Vagina (tissue), 2 donors: ENCODE measurements around the gene EMILIN1.

Source experiments
- POLR2A ChIP-seq, 2 donors: fragments of 450-650 bp; IDR thresholded peaks; one replicate each; pipeline ENCODE4 v1.6.1; 2017; ENCODE audit warnings: antibody characterized with exemption in 2 of 2, mild to moderate bottlenecking in 2 of 2, moderate library complexity in 2 of 2
- TF ChIP-seq, protein P1 (sequence below), 3 experiments: fragments of 450-650 bp in 2 of 3; fragments of 200-600 bp in 1 of 3; sonication (generic) in 1 of 3; IDR thresholded peaks; one replicate each; pipeline ENCODE4 v1.5.1; 2017 to 2019; ENCODE audit warnings: antibody characterized with exemption in 3 of 3, mild to moderate bottlenecking in 2 of 3, moderate library complexity in 2 of 3

DNA sequence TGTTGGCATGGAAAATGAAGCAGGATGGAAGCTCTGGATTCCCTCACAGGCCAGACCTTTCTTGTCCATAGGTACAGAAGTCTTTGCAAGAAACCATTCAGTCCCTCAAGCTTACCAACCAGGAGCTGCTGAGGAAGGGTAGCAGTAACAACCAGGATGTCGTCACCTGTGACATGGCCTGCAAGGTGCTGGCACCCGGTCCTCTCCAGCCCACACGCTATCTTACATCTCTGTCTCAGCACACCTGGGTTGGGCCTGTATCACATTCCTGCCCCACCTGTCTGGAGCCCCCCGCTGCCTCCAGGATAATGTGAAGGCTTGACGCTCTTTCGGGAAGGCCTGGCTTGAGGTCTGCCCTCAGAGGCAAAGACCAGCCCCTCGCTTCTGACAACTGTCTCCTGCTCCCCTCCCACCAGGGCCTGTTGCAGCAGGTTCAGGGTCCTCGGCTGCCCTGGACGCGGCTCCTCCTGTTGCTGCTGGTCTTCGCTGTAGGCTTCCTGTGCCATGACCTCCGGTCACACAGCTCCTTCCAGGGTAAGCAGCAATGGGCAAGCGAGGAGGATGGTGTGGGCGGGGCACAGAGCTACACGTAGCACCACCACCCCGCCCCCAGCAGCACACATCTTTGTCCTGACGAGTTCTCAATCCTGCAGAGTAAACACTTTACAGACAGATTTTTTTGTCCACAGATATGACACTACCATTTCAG lies 39.6 kb upstream of the EMILIN1 start:
- no peak for TF ChIP-seq POLR2A (IDR thresholded peaks at IDR 0.05)
- TF ChIP-seq, protein P1, sequence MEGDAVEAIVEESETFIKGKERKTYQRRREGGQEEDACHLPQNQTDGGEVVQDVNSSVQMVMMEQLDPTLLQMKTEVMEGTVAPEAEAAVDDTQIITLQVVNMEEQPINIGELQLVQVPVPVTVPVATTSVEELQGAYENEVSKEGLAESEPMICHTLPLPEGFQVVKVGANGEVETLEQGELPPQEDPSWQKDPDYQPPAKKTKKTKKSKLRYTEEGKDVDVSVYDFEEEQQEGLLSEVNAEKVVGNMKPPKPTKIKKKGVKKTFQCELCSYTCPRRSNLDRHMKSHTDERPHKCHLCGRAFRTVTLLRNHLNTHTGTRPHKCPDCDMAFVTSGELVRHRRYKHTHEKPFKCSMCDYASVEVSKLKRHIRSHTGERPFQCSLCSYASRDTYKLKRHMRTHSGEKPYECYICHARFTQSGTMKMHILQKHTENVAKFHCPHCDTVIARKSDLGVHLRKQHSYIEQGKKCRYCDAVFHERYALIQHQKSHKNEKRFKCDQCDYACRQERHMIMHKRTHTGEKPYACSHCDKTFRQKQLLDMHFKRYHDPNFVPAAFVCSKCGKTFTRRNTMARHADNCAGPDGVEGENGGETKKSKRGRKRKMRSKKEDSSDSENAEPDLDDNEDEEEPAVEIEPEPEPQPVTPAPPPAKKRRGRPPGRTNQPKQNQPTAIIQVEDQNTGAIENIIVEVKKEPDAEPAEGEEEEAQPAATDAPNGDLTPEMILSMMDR (IDR thresholded peaks at IDR 0.05), result no peak
